Smooth muscle cell (in vitro differentiated cells): ENCODE data around the gene EGF. TPM values are rescaled to one million over a fixed set of nuclear protein-coding genes. Genes with fewer than 3 reads are reported as not detected.

ENCODE experiments used
- DNase-seq: peaks from one replicate; lab custom pipeline; 2025; ENCODE audit not compliant: unreplicated experiment; lab: John Stamatoyannopoulos, UW
- H2AFZ ChIP-seq: fragments of 200-600 bp; sonication (generic); 2 replicates; pipeline ENCODE4 v1.6.0; 2016; ENCODE audit warnings: antibody characterized with exemption, low read depth, mild to moderate bottlenecking
- H3F3A ChIP-seq: fragments of 200-600 bp; sonication (generic); 2 replicates; pipeline ENCODE4 v1.6.0; 2017; ENCODE audit warnings: antibody characterized with exemption, low read depth
- H3K27ac ChIP-seq: fragments of 200-600 bp; sonication (generic); 2 replicates; pipeline ENCODE4 v1.5.1; 2016; ENCODE audit warnings: low read depth, mild to moderate bottlenecking
- H3K27me3 ChIP-seq: fragments of 200-600 bp; sonication (generic); 2 replicates; pipeline ENCODE4 v1.6.1; 2016; ENCODE audit warnings: low read depth, mild to moderate bottlenecking
- H3K36me3 ChIP-seq: fragments of 200-600 bp; sonication (generic); 2 replicates; pipeline ENCODE4 v1.5.1; 2016; ENCODE audit warnings: low read depth
- H3K4me1 ChIP-seq: fragments of 200-600 bp; sonication (generic); 2 replicates; pipeline ENCODE4 v1.5.1; 2016; ENCODE audit warnings: low read depth
- H3K4me2 ChIP-seq: fragments of 200-600 bp; sonication (generic); 2 replicates; pipeline ENCODE4 v1.6.0; 2016; ENCODE audit warnings: mild to moderate bottlenecking
- H3K4me3 ChIP-seq: fragments of 200-600 bp; sonication (generic); 2 replicates; pipeline ENCODE4 v1.5.1; 2016; ENCODE audit warnings: mild to moderate bottlenecking
- H3K79me2 ChIP-seq: fragments of 200-600 bp; sonication (generic); 2 replicates; pipeline ENCODE4 v1.6.0; 2016; ENCODE audit warnings: low read depth, mild to moderate bottlenecking
- H3K9ac ChIP-seq: fragments of 200-600 bp; sonication (generic); 2 replicates; pipeline ENCODE4 v1.6.0; 2016; ENCODE audit warnings: low read depth
- H3K9me3 ChIP-seq: fragments of 200-600 bp; sonication (generic); replicated peaks from 2 replicates; pipeline ENCODE4 v1.5.1; 2016; ENCODE audit warnings: low read depth
- H4K20me1 ChIP-seq: fragments of 200-600 bp; sonication (generic); 2 replicates; pipeline ENCODE4 v1.6.0; 2016; ENCODE audit warnings: low read depth
- WGBS: methylation state at CpG from one replicate; pipeline ENCODE4 v1.1.7; 2016; ENCODE audit warnings: low lambda C conversion rate; 5-methylcytosine and 5-hydroxymethylcytosine counted together
- polyA plus RNA-seq: library from polyadenylated mRNA; unstranded; fragments of >200 nt; fragmentation: Nextera tagmentation; extraction: Ambion mirVana; gene quantifications from 2 replicates; pipeline ENCODE4 v1.2.1, GENCODE V29; 2016
- total RNA-seq: library from RNA; depleted of rRNA; stranded (reverse); fragments of >200 nt; gene quantifications from 2 replicates; pipeline ENCODE4 v1.2.3, GENCODE V29; 2014
- TF ChIP-seq, protein P1 (sequence below): fragments of 200-600 bp; sonication (generic); IDR thresholded peaks from 2 replicates; pipeline ENCODE4 v1.5.1; 2017; ENCODE audit warnings: borderline replicate concordance, mild to moderate bottlenecking, antibody characterized with exemption; ENCODE audit not compliant: insufficient read depth, poor library complexity, severe bottlenecking

The EGF gene
- total and polyA plus RNA-seq, 2 experiments from 2014 or later = 0.72 to 15.2 TPM

- TF ChIP-seq, protein P1, sequence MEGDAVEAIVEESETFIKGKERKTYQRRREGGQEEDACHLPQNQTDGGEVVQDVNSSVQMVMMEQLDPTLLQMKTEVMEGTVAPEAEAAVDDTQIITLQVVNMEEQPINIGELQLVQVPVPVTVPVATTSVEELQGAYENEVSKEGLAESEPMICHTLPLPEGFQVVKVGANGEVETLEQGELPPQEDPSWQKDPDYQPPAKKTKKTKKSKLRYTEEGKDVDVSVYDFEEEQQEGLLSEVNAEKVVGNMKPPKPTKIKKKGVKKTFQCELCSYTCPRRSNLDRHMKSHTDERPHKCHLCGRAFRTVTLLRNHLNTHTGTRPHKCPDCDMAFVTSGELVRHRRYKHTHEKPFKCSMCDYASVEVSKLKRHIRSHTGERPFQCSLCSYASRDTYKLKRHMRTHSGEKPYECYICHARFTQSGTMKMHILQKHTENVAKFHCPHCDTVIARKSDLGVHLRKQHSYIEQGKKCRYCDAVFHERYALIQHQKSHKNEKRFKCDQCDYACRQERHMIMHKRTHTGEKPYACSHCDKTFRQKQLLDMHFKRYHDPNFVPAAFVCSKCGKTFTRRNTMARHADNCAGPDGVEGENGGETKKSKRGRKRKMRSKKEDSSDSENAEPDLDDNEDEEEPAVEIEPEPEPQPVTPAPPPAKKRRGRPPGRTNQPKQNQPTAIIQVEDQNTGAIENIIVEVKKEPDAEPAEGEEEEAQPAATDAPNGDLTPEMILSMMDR = no peak
- Histone ChIP-seq H3F3A (peaks cover 6% of the 10 kb centered on the region), H3K9ac (no peak overlapping the region), H3K4me1 (peaks cover 9% of the 10 kb centered on the region), H3K27ac (no peak overlapping the region), H3K27me3 (no peaks in the 10 kb centered on the region), H3K4me2 (no peak overlapping the region), H2AFZ (no peak overlapping the region), H3K9me3 (no peaks in the 10 kb centered on the region), H4K20me1 (no peaks in the 10 kb centered on the region), H3K4me3 (no peak overlapping the region), H3K79me2 (no peaks in the 10 kb centered on the region), H3K36me3 (no peaks in the 10 kb centered on the region)
- WGBS = 19% methylated on average over 1 of the region's 1 CpG
- no peak for DNase-seq
Observed at GRCh38 chr4:110041735-110042134, 129.1 kb downstream of the EGF start.

DNA sequence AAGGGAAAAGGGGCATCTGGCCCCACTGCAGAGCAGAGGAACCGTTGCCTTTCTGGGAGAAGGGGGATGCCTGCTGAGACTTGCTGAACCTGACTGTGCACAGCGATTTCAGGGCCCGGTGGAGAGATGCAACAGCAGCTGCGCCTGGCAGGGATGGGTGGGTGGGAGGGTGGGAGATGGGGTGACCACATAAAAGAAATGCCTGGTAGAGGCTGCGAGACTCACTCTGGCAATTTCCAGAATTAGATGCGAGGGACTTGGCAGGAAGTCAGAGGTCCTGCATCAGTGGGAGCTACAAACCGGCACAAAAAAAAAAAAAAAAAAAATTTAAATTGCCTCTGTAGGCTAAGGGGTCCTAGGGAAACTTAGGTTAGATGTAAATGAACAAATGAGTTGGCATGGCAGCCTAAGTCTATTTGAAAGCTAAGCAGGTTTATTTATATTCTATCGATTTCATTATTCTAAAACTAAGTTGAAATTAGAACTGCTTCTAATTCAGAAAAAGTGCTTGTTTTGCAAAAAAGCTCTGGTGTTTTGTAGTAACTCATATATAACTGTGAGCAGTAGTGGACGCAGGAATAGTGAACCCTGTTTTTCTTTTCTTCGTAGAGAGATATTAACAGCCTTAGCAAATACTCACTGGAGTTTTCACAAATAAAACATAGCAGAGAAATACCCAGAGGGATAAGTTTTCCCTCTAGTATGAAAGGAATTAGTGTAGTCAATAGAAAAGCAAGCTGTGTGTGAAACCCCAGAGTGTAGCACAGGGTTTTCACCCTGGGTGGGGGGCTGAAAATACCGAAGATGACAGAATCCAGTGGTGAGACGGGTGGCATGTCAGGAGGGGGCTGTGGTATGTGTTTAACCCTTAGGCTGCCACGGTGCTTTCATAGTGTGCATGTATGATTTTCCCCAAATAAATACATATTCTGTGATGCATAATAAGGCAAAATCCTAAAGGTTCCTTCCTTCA lies 130.1 kb downstream of the EGF start:
- Histone ChIP-seq H2AFZ (no peak overlapping the region), H3K4me2 (peak overlapping the region; percentile 40), H4K20me1 (no peaks in the 10 kb centered on the region), H3K79me2 (no peaks in the 10 kb centered on the region), H3K9me3 (no peaks in the 10 kb centered on the region), H3K36me3 (no peaks in the 10 kb centered on the region), H3F3A (peaks cover 6% of the 10 kb centered on the region), H3K27me3 (no peaks in the 10 kb centered on the region), H3K4me3 (no peak overlapping the region), H3K4me1 (peaks cover 9% of the 10 kb centered on the region), H3K9ac (no peak overlapping the region), H3K27ac (no peak overlapping the region)
- TF ChIP-seq, protein P1 = no peak
- no peak for DNase-seq
- 44% methylated on average over 13 of the region's 13 CpGs for WGBS

GRCh38 chr4:110046588-110047049 lies 133.9 kb downstream of the EGF start:
- H3K79me2 ChIP-seq = no peaks in the 10 kb centered on the region
- H4K20me1 ChIP-seq = no peaks in the 10 kb centered on the region
- DNase-seq = no peak
- H3K4me1 ChIP-seq = peaks cover 9% of the 10 kb centered on the region
- H3F3A ChIP-seq = peaks cover 4% of the 10 kb centered on the region
- H3K9ac ChIP-seq = no peak overlapping the region
- H3K4me3 ChIP-seq = no peak overlapping the region
- WGBS = 69% methylated on average over 5 of the region's 5 CpGs
- H3K27me3 ChIP-seq = no peaks in the 10 kb centered on the region
- H2AFZ ChIP-seq = no peak overlapping the region
- H3K4me2 ChIP-seq = no peak overlapping the region
- TF ChIP-seq, protein P1 = no peak
- no peaks in the 10 kb centered on the region for H3K9me3 ChIP-seq
- no peaks in the 10 kb centered on the region for H3K36me3 ChIP-seq
- no peak overlapping the region for H3K27ac ChIP-seq
